PC-9 (cell line): Measurements from ENCODE around the gene FAM3D. TPM values are rescaled to one million over a fixed set of nuclear protein-coding genes. Genes with fewer than 3 reads are reported as not detected.
A peak's percentile ranks its signal among the peaks of the same experiment; 100 is the strongest.

ENCODE experiments used
- BruUV-seq: library from RNA; stranded (reverse); fragments of 400-500 nt; replicated peaks from 2 replicates; lab custom pipeline; 2021; lab: Mats Ljungman, UMichigan
- CTCF ChIA-PET: fragments of 300-600 bp; sonication (Branson Sonifier 250); formaldehyde crosslinking; loops from one replicate; lab custom pipeline; 2022; ENCODE audit warnings: antibody characterized with exemption; lab: Charles Lee
- POLR2A ChIA-PET: fragments of 300-600 bp; sonication (Branson Sonifier 250); formaldehyde crosslinking; loops from one replicate; lab custom pipeline; 2022; ENCODE audit warnings: antibody characterized with exemption; ENCODE audit not compliant: unreplicated experiment; lab: Charles Lee
- DNase-seq, 2 experiments: peaks; one replicate each; pipeline versions ENCODE4 v3.0.0 to v3.0.0-alpha.2; 2015 to 2022; ENCODE audit warnings: mixed read lengths in 1 of 2
- H2AFZ ChIP-seq: fragments of 200-600 bp; sonication (generic); 2 replicates; pipeline ENCODE4 v1.8.1; 2017; ENCODE audit warnings: antibody characterized with exemption
- H3F3A ChIP-seq: fragments of 200-600 bp; sonication (generic); 2 replicates; pipeline ENCODE4 v1.8.1; 2017; ENCODE audit warnings: antibody characterized with exemption, mild to moderate bottlenecking, low read depth; ENCODE audit not compliant: insufficient read depth
- H3K27ac ChIP-seq: fragments of 200-600 bp; sonication (generic); 2 replicates; pipeline ENCODE4 v1.6.1; 2016; ENCODE audit warnings: mixed run types
- H3K27me3 ChIP-seq: fragments of 200-600 bp; sonication (generic); 2 replicates; pipeline ENCODE4 v1.6.1; 2016; ENCODE audit warnings: low read depth, mixed run types; ENCODE audit not compliant: insufficient read depth
- H3K36me3 ChIP-seq: fragments of 200-600 bp; sonication (generic); 2 replicates; pipeline ENCODE4 v1.6.1; 2016; ENCODE audit warnings: low read depth, mixed run types
- H3K4me1 ChIP-seq: fragments of 200-600 bp; sonication (generic); replicated peaks from 2 replicates; pipeline ENCODE4 v1.6.1; 2016; ENCODE audit warnings: mixed run types; ENCODE audit not compliant: insufficient read depth
- H3K4me2 ChIP-seq: fragments of 200-600 bp; sonication (generic); 2 replicates; pipeline ENCODE4 v1.6.1; 2017; ENCODE audit warnings: mixed run types
- H3K4me3 ChIP-seq: fragments of 200-600 bp; sonication (generic); 2 replicates; pipeline ENCODE4 v1.6.1; 2016; ENCODE audit warnings: mixed run types
- H3K79me2 ChIP-seq: fragments of 200-600 bp; sonication (generic); 2 replicates; pipeline ENCODE4 v1.6.1; 2017; ENCODE audit warnings: low read depth, mixed run types
- H3K9me2 ChIP-seq: fragments of 200-600 bp; sonication (generic); 2 replicates; pipeline ENCODE4 v1.8.1; 2017; ENCODE audit warnings: mild to moderate bottlenecking; ENCODE audit not compliant: insufficient read depth
- H3K9me3 ChIP-seq: fragments of 200-600 bp; sonication (generic); 2 replicates; pipeline ENCODE4 v1.8.1; 2016; ENCODE audit warnings: low read depth; ENCODE audit not compliant: insufficient read depth
- H4K20me1 ChIP-seq: fragments of 200-600 bp; sonication (generic); 2 replicates; pipeline ENCODE4 v1.8.1; 2017; ENCODE audit not compliant: insufficient read depth
- EZH2 ChIP-seq: fragments of 200-600 bp; sonication (generic); IDR thresholded peaks from 2 replicates; pipeline ENCODE4 v1.8.0; 2017; ENCODE audit warnings: antibody characterized with exemption, low read depth
- intact Hi-C: fragments of 100-400 bp; cut with micrococcal nuclease; formaldehyde crosslinking; loops from one replicate; pipeline ENCODE4 v1.10.0; 2022; ENCODE audit not compliant: unreplicated experiment
- total RNA-seq: library from RNA; stranded (reverse); gene quantifications from 2 replicates; pipeline ENCODE4 v1.2.3, GENCODE V29; 2021
- TF ChIP-seq, protein P1 (sequence below): fragments of 200-600 bp; sonication (generic); conservative IDR thresholded peaks from 2 replicates; pipeline ENCODE4 v1.6.1; 2017; ENCODE audit warnings: mixed run types, antibody characterized with exemption, mild to moderate bottlenecking, moderate library complexity

The FAM3D gene
- total RNA-seq, 1 experiment from 2014 or later: not detected

DNA sequence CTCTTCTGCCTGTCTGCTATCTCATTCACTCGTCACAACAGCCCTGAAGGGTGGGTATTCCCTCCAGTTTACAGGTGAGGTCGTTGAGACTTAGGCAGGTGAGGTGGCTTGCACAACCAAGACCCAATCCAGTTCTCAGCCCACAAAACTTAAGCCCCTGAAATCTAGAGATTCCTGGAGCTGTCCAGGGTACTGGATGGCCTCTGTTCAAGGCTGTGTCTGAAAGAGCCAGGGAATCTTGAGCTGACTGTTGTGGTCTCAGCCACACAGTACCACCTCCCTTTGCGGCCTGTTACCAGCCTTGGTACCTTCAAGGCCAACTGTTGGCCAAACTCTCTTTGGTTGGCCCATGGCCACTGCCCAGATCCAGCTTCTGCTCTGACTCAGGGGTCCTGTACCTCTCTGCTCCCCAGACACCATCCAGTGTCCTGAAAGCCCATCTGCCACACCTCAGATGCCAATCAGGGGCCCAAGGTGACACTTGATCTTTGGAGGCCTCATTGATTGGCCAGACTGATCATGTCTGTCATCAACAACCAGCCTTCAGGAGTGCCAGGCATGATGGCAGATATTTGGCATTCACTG is 78.5 kb downstream of the FAM3D start:
- Histone ChIP-seq H3K27me3 (peaks cover 24% of the 10 kb centered on the region), H3K27ac (no peak overlapping the region), H3K4me2 (no peak overlapping the region), H3F3A (no peaks in the 10 kb centered on the region), H4K20me1 (no peaks in the 10 kb centered on the region; the same call in 1 of the 2 replicates), H3K4me3 (no peak overlapping the region), H3K9me2 (no peaks in the 10 kb centered on the region), H2AFZ (no peak overlapping the region), H3K9me3 (no peaks in the 10 kb centered on the region), H3K79me2 (no peaks in the 10 kb centered on the region), H3K4me1 (peaks cover 10% of the 10 kb centered on the region; the same call in 1 of the 2 replicates), H3K36me3 (no peaks in the 10 kb centered on the region)
- DNase-seq: no peak
- TF ChIP-seq, protein P1, sequence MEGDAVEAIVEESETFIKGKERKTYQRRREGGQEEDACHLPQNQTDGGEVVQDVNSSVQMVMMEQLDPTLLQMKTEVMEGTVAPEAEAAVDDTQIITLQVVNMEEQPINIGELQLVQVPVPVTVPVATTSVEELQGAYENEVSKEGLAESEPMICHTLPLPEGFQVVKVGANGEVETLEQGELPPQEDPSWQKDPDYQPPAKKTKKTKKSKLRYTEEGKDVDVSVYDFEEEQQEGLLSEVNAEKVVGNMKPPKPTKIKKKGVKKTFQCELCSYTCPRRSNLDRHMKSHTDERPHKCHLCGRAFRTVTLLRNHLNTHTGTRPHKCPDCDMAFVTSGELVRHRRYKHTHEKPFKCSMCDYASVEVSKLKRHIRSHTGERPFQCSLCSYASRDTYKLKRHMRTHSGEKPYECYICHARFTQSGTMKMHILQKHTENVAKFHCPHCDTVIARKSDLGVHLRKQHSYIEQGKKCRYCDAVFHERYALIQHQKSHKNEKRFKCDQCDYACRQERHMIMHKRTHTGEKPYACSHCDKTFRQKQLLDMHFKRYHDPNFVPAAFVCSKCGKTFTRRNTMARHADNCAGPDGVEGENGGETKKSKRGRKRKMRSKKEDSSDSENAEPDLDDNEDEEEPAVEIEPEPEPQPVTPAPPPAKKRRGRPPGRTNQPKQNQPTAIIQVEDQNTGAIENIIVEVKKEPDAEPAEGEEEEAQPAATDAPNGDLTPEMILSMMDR: no peak
- no peak for TF ChIP-seq EZH2
- no TSS peak for BruUV-seq
- ChIA-PET POLR2A (no interaction called here), CTCF (no interaction called here)
- intact Hi-C loops: no loop called here

DNA sequence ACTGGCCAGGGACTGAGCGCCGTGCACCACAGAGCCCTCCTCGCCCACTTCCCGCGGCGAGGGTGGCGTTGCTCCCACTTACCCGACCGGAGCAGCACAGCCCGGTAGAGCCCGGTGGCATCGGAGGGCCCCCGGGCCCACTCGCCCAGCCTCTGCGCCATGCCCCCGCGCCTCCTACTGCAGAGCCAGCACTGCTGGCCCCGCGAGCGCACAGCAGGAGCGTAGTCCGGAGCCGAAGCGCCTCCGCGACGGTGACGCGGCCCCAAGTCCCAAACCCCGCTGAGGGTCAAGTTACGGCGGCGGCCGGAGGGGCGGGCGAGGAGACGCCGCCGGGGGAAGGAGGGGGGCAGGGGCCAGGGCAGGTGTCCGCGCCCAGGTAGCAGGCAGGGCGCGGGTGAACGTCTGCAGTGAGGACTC is 79.8 kb downstream of the FAM3D start:
- POLR2A ChIA-PET: interaction anchor here (0.6 kb wide), 1 partner anchor 1630 kb away, joined by 9 read pairs; no protein-coding TSS in a partner anchor
- Histone ChIP-seq H4K20me1 (no peaks in the 10 kb centered on the region; the same call in 1 of the 2 replicates), H3K79me2 (no peaks in the 10 kb centered on the region), H3F3A (no peaks in the 10 kb centered on the region), H3K27me3 (peaks cover 18% of the 10 kb centered on the region), H3K4me3 (no peak overlapping the region), H3K27ac (no peak overlapping the region), H2AFZ (no peak overlapping the region), H3K36me3 (no peaks in the 10 kb centered on the region), H3K9me3 (no peaks in the 10 kb centered on the region), H3K9me2 (no peaks in the 10 kb centered on the region), H3K4me2 (no peak overlapping the region), H3K4me1 (peaks cover 10% of the 10 kb centered on the region; the same call in 1 of the 2 replicates)
- intact Hi-C loops: no loop called here
- TF ChIP-seq, protein P1: no peak
- no peak for TF ChIP-seq EZH2
- no peak for DNase-seq
- BruUV-seq: no TSS peak
- CTCF ChIA-PET: no interaction called here

DNA sequence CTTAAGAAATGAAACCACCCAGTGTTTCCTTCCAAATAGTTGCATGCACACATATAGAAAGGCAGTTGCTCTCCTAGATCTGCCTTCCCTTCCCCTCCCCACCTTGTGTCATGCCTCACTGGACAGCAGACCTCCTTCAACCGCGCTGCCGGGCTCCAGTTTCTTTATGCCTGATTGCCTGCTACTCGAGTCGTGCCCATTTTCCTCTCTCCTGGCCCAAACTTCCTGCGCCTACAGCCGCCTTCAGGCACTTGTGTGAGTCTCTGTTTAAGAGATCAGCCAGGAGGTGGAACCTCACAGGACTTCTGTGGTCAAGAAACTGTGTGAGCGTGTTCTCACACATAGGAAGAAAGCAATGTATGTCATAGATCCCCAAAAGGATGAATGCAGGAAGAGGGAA is 80.6 kb downstream of the FAM3D start:
- H3K79me2 ChIP-seq: no peaks in the 10 kb centered on the region
- no peaks in the 10 kb centered on the region for H3K9me3 ChIP-seq
- no peaks in the 10 kb centered on the region; the same call in 1 of the 2 replicates for H4K20me1 ChIP-seq
- no peak overlapping the region for H3K27ac ChIP-seq
- H3K9me2 ChIP-seq: no peaks in the 10 kb centered on the region
- ChIA-PET CTCF (interaction anchor here (1.3 kb wide), 1 partner anchor 25 kb away, joined by 4 read pairs; no protein-coding TSS in a partner anchor), POLR2A (no interaction called here)
- no peaks in the 10 kb centered on the region for H3K36me3 ChIP-seq
- intact Hi-C loops: no loop called here
- H3K4me1 ChIP-seq: peaks cover 10% of the 10 kb centered on the region; the same call in 1 of the 2 replicates
- no peak for TF ChIP-seq EZH2
- TF ChIP-seq, protein P1: no peak
- peak overlapping the region; percentile 95 for H3K4me2 ChIP-seq
- no peak for DNase-seq
- no peaks in the 10 kb centered on the region for H3F3A ChIP-seq
- H2AFZ ChIP-seq: no peak overlapping the region
- H3K27me3 ChIP-seq: peaks cover 23% of the 10 kb centered on the region
- H3K4me3 ChIP-seq: peak overlapping the region; percentile 73; the same call in 1 of the 2 replicates
- no TSS peak for BruUV-seq
